ENCODE results near the gene HOXA7. TPM values are rescaled to one million over a fixed set of nuclear protein-coding genes. Genes with fewer than 3 reads are reported as not detected.
A peak's percentile ranks its signal among the peaks of the same experiment; 100 is the strongest.

Gene HOXA7
- total and polyA plus RNA-seq, 2 of the 8 experiments (the other 6 are each of a cell fraction or from before 2014, with no cell fraction given): 0.03 TPM; not detected in 1

GRCh38 chr7:27179503-27180430 lies 23.3 kb upstream of the HOXA7 start (continued):
- TF ChIP-seq CHD7 (IDR thresholded peaks at IDR 0.05; ENCODE audit: insufficient replicate concordance, low read length) (no peak), CEBPB (IDR thresholded peaks at IDR 0.05; ENCODE audit: low read depth, low read length) (no peak), SUZ12 (IDR thresholded peaks at IDR 0.05; ENCODE audit: low read length) (peak; percentile 91), RBBP5 (IDR thresholded peaks at IDR 0.05; ENCODE audit: borderline replicate concordance, low read depth, low read length) (no peak), POLR2A (IDR thresholded peaks at IDR 0.05; ENCODE audit: control extremely low read depth in 1 of 2, low read depth in 2 of 2, low read length in 2 of 2) (no peak), MAX (IDR thresholded peaks at IDR 0.05) (no peak), GABPA (IDR thresholded peaks at IDR 0.05; ENCODE audit: borderline replicate concordance, insufficient read depth, low read length) (peak; percentile 65; the same call in 1 of the 2 replicates), RAD21 (IDR thresholded peaks at IDR 0.05 in 1 of 2, conservative IDR thresholded peaks at IDR 0.05 in 1 of 2; ENCODE audit: low read depth in 2 of 2, low read length in 2 of 2) (peak; percentile 31 to 48; a peak in 3 of 4 replicates)

All from H1 (cell line).